ENCODE results near the gene NEAT1. TPM values are rescaled to one million over a fixed set of nuclear protein-coding genes. Genes with fewer than 3 reads are reported as not detected.

NEAT1 gene
- total RNA-seq, 3 donors from 2014 or later, result 323 to 391 (median 351) TPM

- intact Hi-C loops (cut with DNase I; ENCODE audit: low total_unique reads), result no loop called here
- no peaks in the 10 kb centered on the region for H3K36me3 ChIP-seq
- no peak for DNase-seq (ENCODE audit: low spot score in 2 of 2)
- H3K27ac ChIP-seq, result peak overlapping the region in 1 of 2 donors; percentile 13
- H3K9me3 ChIP-seq, result no peaks in the 10 kb centered on the region
- no peak for TF ChIP-seq CTCF (IDR thresholded peaks at IDR 0.05)
- no peak for TF ChIP-seq POLR2A (IDR thresholded peaks at IDR 0.05)
- TF ChIP-seq POLR2AphosphoS5 (IDR thresholded peaks at IDR 0.05), result no peak
- peaks cover 10 to 12% of the 10 kb centered on the region in 2 donors for H3K4me1 ChIP-seq
- H3K4me3 ChIP-seq, result no peak overlapping the region
- no peaks in the 10 kb centered on the region for H3K27me3 ChIP-seq
Measured at GRCh38 chr11:65482306-65482850, 59.8 kb downstream of the NEAT1 start.

DNA sequence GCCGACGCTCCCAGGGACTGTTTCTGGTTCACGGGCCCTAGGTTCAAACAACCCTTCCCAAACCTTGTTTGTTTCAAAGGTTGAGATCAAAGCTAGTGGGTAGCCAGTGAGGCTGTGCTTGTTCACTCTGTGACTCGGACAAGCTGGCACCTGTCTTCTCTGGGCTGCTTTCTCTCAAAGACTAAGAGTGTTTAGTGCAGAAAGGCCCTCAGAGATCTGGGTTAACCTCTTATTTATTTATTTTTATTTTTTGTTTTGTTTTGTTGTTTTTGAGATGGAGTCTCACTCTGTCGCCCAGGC is 63.3 kb downstream of the NEAT1 start:
- Histone ChIP-seq H3K27me3 (no peaks in the 10 kb centered on the region), H3K9me3 (no peaks in the 10 kb centered on the region), H3K27ac (peak overlapping the region; percentile 98 to 99), H3K4me1 (peaks cover 22 to 42% of the 10 kb centered on the region in 2 donors), H3K36me3 (no peaks in the 10 kb centered on the region), H3K4me3 (no peak overlapping the region)
- no peak for DNase-seq (ENCODE audit: low spot score in 2 of 2)
- TF ChIP-seq POLR2A (IDR thresholded peaks at IDR 0.05), result no peak
- TF ChIP-seq POLR2AphosphoS5 (IDR thresholded peaks at IDR 0.05), result no peak
- no peak for TF ChIP-seq CTCF (IDR thresholded peaks at IDR 0.05)
- intact Hi-C loops (cut with DNase I; ENCODE audit: low total_unique reads), result no loop called here

DNA sequence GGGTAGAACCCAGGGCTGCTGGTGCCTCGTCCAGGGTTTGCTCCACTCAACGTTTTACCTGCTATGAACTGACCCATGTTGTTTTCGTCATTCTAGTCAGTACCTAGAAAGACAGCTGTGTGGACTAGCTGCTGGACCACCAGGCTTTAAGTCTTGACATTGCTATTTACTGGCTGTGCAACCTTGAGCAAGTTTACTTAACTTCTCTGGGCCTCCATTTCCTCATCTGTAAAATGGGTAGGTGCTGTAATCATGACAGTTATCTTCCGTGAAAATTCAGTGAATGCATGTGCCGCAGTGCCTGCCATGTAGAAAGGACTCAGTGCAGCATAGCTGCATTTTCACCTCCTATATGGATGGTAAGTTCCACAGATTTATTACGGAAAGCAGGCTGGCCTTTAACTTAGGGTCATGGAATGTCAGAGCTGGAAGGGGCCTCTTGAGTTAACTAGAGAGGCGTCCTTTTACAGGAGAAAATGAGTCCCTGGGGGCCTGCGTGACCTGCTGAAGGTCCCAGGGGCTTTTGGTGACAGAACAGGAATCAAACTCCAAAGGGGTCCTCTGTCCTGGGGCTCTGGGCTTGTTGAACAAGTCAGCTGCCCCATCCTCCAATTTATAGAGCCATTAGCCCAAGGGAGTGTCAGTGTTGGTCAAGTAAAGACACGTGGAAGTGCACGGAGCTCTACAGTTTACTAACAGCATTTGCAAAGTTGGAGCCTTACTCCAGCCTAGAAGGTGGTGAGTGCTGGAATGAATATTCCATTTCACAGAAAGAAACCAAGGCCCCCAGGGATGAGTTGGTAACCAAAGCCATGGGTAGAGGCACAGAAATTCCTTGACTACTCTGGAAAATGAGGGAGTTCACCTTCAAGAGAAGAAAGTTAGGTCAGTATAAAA is 64.2 kb downstream of the NEAT1 start:
- intact Hi-C loops (cut with DNase I; ENCODE audit: low total_unique reads), result no loop called here
- no peak for TF ChIP-seq CTCF (IDR thresholded peaks at IDR 0.05)
- TF ChIP-seq POLR2A (IDR thresholded peaks at IDR 0.05), result no peak
- no peak for TF ChIP-seq POLR2AphosphoS5 (IDR thresholded peaks at IDR 0.05)
- no peak for DNase-seq (ENCODE audit: low spot score in 2 of 2)

GRCh38 chr11:65487467-65488272 is 65.1 kb downstream of the NEAT1 start:
- peak; percentile 99 to 100 for DNase-seq (ENCODE audit: low spot score in 2 of 2)
- Histone ChIP-seq H3K27ac (peak overlapping the region; percentile 98 to 99), H3K4me1 (peaks cover 32 to 60% of the 10 kb centered on the region in 2 donors), H3K36me3 (no peaks in the 10 kb centered on the region), H3K9me3 (no peaks in the 10 kb centered on the region), H3K4me3 (peak overlapping the region in 2 of 3 donors; percentile 24 to 60), H3K27me3 (no peaks in the 10 kb centered on the region)
- no peak for TF ChIP-seq POLR2A (IDR thresholded peaks at IDR 0.05)
- TF ChIP-seq POLR2AphosphoS5 (IDR thresholded peaks at IDR 0.05), result peak; percentile 75 to 90 (median 81)
- no peak for TF ChIP-seq CTCF (IDR thresholded peaks at IDR 0.05)
- intact Hi-C loops (cut with DNase I; ENCODE audit: low total_unique reads), result no loop called here

More for the DNA sequence above, 64.2 kb downstream of the NEAT1 start:
- no peaks in the 10 kb centered on the region for H3K9me3 ChIP-seq
- no peaks in the 10 kb centered on the region for H3K27me3 ChIP-seq
- H3K4me1 ChIP-seq, result peaks cover 30 to 51% of the 10 kb centered on the region in 2 donors
- H3K27ac ChIP-seq, result peak overlapping the region; percentile 98 to 99
- H3K4me3 ChIP-seq, result no peak overlapping the region
- no peaks in the 10 kb centered on the region for H3K36me3 ChIP-seq
